H1 (cell line): Measurements from ENCODE around the gene SLC25A21. TPM values are rescaled to one million over a fixed set of nuclear protein-coding genes. Genes with fewer than 3 reads are reported as not detected.

ENCODE experiments used
- CTCF ChIA-PET: fragments of 300-600 bp; sonication (Branson Sonifier 250); formaldehyde crosslinking; loops from one replicate; lab custom pipeline; 2021; ENCODE audit not compliant: partially characterized antibody; lab: Charles Lee
- POLR2A ChIA-PET: fragments of 300-600 bp; sonication (Branson Sonifier 250); formaldehyde crosslinking; loops from one replicate; lab custom pipeline; 2021; ENCODE audit warnings: inconsistent platforms; ENCODE audit not compliant: partially characterized antibody; lab: Charles Lee
- DNase-seq, 2 experiments: peaks; one replicate each; pipeline versions ENCODE4 v3.0.0 to v3.0.0-alpha.2; 2010 to 2022; ENCODE audit warnings: low spot score in 2 of 2, low read depth in 1 of 2, mixed read lengths in 1 of 2
- FAIRE-seq: peaks from 2 replicates; lab custom pipeline; 2011; peaks lifted over from hg19 to GRCh38; lab: Jason Lieb, UNC
- H2AFZ ChIP-seq: 2 replicates; pipeline ENCODE4 v1.8.1; 2012; ENCODE audit warnings: low read length, inconsistent platforms
- H2AK5ac ChIP-seq: 2 replicates; pipeline ENCODE4 v1.6.1; 2013; ENCODE audit warnings: low read depth, low read length
- H2BK120ac ChIP-seq: replicated peaks from 2 replicates; pipeline ENCODE3; 2013; ENCODE audit warnings: low read depth, low read length, inconsistent platforms
- H2BK12ac ChIP-seq: 2 replicates; pipeline ENCODE4 v1.6.1; 2013; ENCODE audit warnings: low read depth, low read length
- H2BK15ac ChIP-seq: 2 replicates; pipeline ENCODE4 v1.6.1; 2013; ENCODE audit warnings: low read length
- H2BK20ac ChIP-seq: 2 replicates; pipeline ENCODE4 v1.6.1; 2013; ENCODE audit warnings: low read length
- H2BK5ac ChIP-seq: 2 replicates; pipeline ENCODE4 v1.6.1; 2013; ENCODE audit warnings: low read depth, low read length
- H3K14ac ChIP-seq: 2 replicates; pipeline ENCODE4 v1.6.1; 2013; ENCODE audit warnings: inconsistent platforms; ENCODE audit not compliant: insufficient read length
- H3K18ac ChIP-seq: 2 replicates; pipeline ENCODE4 v1.6.1; 2013; ENCODE audit warnings: low read length; ENCODE audit errors: extremely low read depth
- H3K23ac ChIP-seq: 2 replicates; pipeline ENCODE4 v1.6.1; 2013; ENCODE audit warnings: inconsistent platforms; ENCODE audit not compliant: insufficient read length
- H3K23me2 ChIP-seq: 2 replicates; pipeline ENCODE4 v1.6.1; 2013; ENCODE audit warnings: low read depth, low read length
- H3K27ac ChIP-seq: 2 replicates; pipeline ENCODE4 v1.6.1; 2011; ENCODE audit warnings: low read depth, low read length, inconsistent platforms
- H3K27me3 ChIP-seq, 4 experiments: replicated peaks in 1 of 4; 1 replicate in 1 of 4; 2 replicates in 3 of 4; pipeline versions ENCODE4 v1.6.1 to v1.8.1; 2011 to 2013; ENCODE audit warnings: low read length in 3 of 4, mild to moderate bottlenecking in 3 of 4, inconsistent platforms in 2 of 4, mixed read lengths in 2 of 4, moderate library complexity in 1 of 4; ENCODE audit not compliant: control insufficient read depth in 3 of 4, insufficient read depth in 3 of 4; ENCODE audit errors: extremely low read depth in 1 of 4
- H3K36me3 ChIP-seq, 4 experiments: 2 replicates each; pipeline versions ENCODE4 v1.6.1 to v1.8.1; 2011 to 2013; ENCODE audit warnings: mild to moderate bottlenecking in 4 of 4, low read length in 3 of 4, moderate library complexity in 2 of 4, control low read depth in 1 of 4, inconsistent platforms in 1 of 4; ENCODE audit not compliant: insufficient read depth in 4 of 4, control insufficient read depth in 2 of 4
- H3K4ac ChIP-seq: replicated peaks from 2 replicates; pipeline ENCODE3; 2013; ENCODE audit warnings: low read length, low read depth, mixed read lengths, inconsistent platforms; ENCODE audit not compliant: insufficient read length
- H3K4me1 ChIP-seq, 4 experiments: replicated peaks in 1 of 4; 1 replicate in 1 of 4; 2 replicates in 3 of 4; pipeline versions ENCODE4 v1.6.1 to v1.8.1; 2011 to 2013; ENCODE audit warnings: low read length in 3 of 4, inconsistent platforms in 2 of 4, mixed read lengths in 1 of 4; ENCODE audit not compliant: insufficient read depth in 4 of 4, control insufficient read depth in 3 of 4
- H3K4me2 ChIP-seq, 2 experiments: 2 replicates each; pipeline versions ENCODE4 v1.6.1 to v1.8.1; 2011 to 2013; ENCODE audit warnings: low read depth in 2 of 2, low read length in 2 of 2, control low read depth in 1 of 2, inconsistent platforms in 1 of 2, mild to moderate bottlenecking in 1 of 2; ENCODE audit not compliant: insufficient read depth in 1 of 2
- H3K4me3 ChIP-seq, 4 experiments: fragments of 200-600, 300-600 bp in 1 of 4; sonication (generic), shearing (Covaris generic), sonication (Bioruptor Twin) in 1 of 4; 2 replicates each; pipeline versions ENCODE4 v1.5.1 to v1.8.1; 2011 to 2016; ENCODE audit warnings: low read length in 4 of 4, low read depth in 3 of 4, control low read depth in 2 of 4, inconsistent platforms in 2 of 4, mild to moderate bottlenecking in 2 of 4, mixed read lengths in 1 of 4, moderate library complexity in 1 of 4; ENCODE audit not compliant: insufficient read depth in 2 of 4; ENCODE audit errors: extremely low read depth in 1 of 4
- H3K56ac ChIP-seq: replicated peaks from 2 replicates; pipeline ENCODE3; 2013; ENCODE audit warnings: low read depth, mild to moderate bottlenecking, mixed read lengths, low read length, inconsistent platforms; ENCODE audit not compliant: insufficient read length
- H3K79me1 ChIP-seq: 2 replicates; pipeline ENCODE4 v1.6.1; 2013; ENCODE audit warnings: low read depth, low read length, control low read depth
- H3K79me2 ChIP-seq, 2 experiments: 2 replicates each; pipeline versions ENCODE4 v1.6.1 to v1.8.1; 2012 to 2013; ENCODE audit warnings: low read length in 2 of 2, mild to moderate bottlenecking in 2 of 2, inconsistent platforms in 1 of 2; ENCODE audit not compliant: insufficient read depth in 2 of 2, control insufficient read depth in 1 of 2
- H3K9ac ChIP-seq, 4 experiments: replicated peaks in 1 of 4; 1 replicate in 1 of 4; 2 replicates in 3 of 4; pipeline versions ENCODE4 v1.6.1 to v1.8.1; 2011 to 2013; ENCODE audit warnings: low read depth in 3 of 4, low read length in 3 of 4, control low read depth in 2 of 4, mild to moderate bottlenecking in 2 of 4, moderate library complexity in 2 of 4, inconsistent platforms in 1 of 4; ENCODE audit errors: extremely low read depth in 1 of 4
- H3K9me3 ChIP-seq, 2 experiments: 2 replicates each; pipeline versions ENCODE4 v1.6.1 to v1.8.1; 2012 to 2013; ENCODE audit warnings: mild to moderate bottlenecking in 2 of 2, moderate library complexity in 2 of 2, control low read depth in 1 of 2, inconsistent platforms in 1 of 2, low read depth in 1 of 2, low read length in 1 of 2, mixed read lengths in 1 of 2; ENCODE audit not compliant: insufficient read depth in 2 of 2
- H4K20me1 ChIP-seq, 2 experiments: replicated peaks in 1 of 2; 2 replicates each; pipeline versions ENCODE3 to v1.8.1; 2011 to 2013; ENCODE audit warnings: inconsistent platforms in 2 of 2, low read length in 2 of 2, mild to moderate bottlenecking in 1 of 2; ENCODE audit not compliant: insufficient read depth in 2 of 2, control insufficient read depth in 1 of 2
- H4K5ac ChIP-seq: 2 replicates; pipeline ENCODE4 v1.6.1; 2013; ENCODE audit warnings: low read length, low read depth, mixed read lengths, inconsistent platforms; ENCODE audit not compliant: insufficient read length
- H4K8ac ChIP-seq: 2 replicates; pipeline ENCODE4 v1.8.0; 2013; ENCODE audit warnings: mild to moderate bottlenecking, moderate library complexity, low read length, inconsistent platforms; ENCODE audit not compliant: insufficient read depth; ENCODE audit errors: extremely low read depth
- H4K91ac ChIP-seq: replicated peaks from 2 replicates; pipeline ENCODE3; 2013; ENCODE audit warnings: low read length, mixed read lengths, inconsistent platforms; ENCODE audit not compliant: insufficient read length
- CBX5 ChIP-seq: fragments of 300-800, 300-1000 bp; sonication (generic); IDR thresholded peaks from 2 replicates; pipeline ENCODE4 v1.7.1; 2016; ENCODE audit warnings: antibody characterized with exemption, low read length, low read depth
- JUN ChIP-seq: IDR thresholded peaks from 2 replicates; pipeline ENCODE4 v1.6.1; 2011; ENCODE audit warnings: low read depth, mild to moderate bottlenecking, improper control_type of control experiment, low read length
- KDM1A ChIP-seq: fragments of 200-600, 300-600 bp; sonication (generic); IDR thresholded peaks from 2 replicates; pipeline ENCODE4 v1.7.1; 2016; ENCODE audit warnings: mild to moderate bottlenecking, low read length, borderline replicate concordance
- SIRT6 ChIP-seq: IDR thresholded peaks from one replicate; pipeline ENCODE4 v1.7.1; 2012; ENCODE audit warnings: low read length, inconsistent platforms
- WGBS, 2 experiments: shearing (Covaris generic) in 1 of 2; methylation state at CpG; one replicate each; pipeline versions ENCODE4 v1.1.6 to v1.1.7; 2013 to 2015; ENCODE audit warnings: low lambda C conversion rate in 2 of 2, mixed read lengths in 2 of 2, inconsistent platforms in 1 of 2, low coverage in 1 of 2, missing lambda C conversion rate in 1 of 2; ENCODE audit not compliant: insufficient replicate concordance in 2 of 2, insufficient coverage in 1 of 2, insufficient read length in 1 of 2; ENCODE audit errors: extremely low coverage in 1 of 2, missing lambda C conversion rate in 1 of 2; 5-methylcytosine and 5-hydroxymethylcytosine counted together
- polyA plus RNA-seq, 7 experiments: library from polyadenylated mRNA; depleted of rRNA in 3 of 7; stranded (reverse) in 5 of 7; unstranded in 2 of 7; fragments of >200 nt in 5 of 7; fragments of 200-250 nt in 2 of 7; gene quantifications; 1 replicate in 5 of 7; 2 replicates in 1 of 7; 4 replicates in 1 of 7; pipeline versions ENCODE4 v1.2.1 to v1.2.3, GENCODE V29; 2011 to 2013; ENCODE audit warnings: missing spikeins in 2 of 7, mixed read lengths in 2 of 7
- total RNA-seq: library from RNA; stranded (reverse); fragmentation: NEBNext Ultra II Directional; extraction: Animal tissue kit (Norgen Biotek cat#: 25700); gene quantifications from 2 replicates; pipeline ENCODE4 v1.2.1, GENCODE V29; 2021

The SLC25A21 gene
- total and polyA plus RNA-seq, 2 of the 8 experiments (the other 6 are each of a cell fraction or from before 2014, with no cell fraction given) = 6.9 to 15.7 TPM

DNA sequence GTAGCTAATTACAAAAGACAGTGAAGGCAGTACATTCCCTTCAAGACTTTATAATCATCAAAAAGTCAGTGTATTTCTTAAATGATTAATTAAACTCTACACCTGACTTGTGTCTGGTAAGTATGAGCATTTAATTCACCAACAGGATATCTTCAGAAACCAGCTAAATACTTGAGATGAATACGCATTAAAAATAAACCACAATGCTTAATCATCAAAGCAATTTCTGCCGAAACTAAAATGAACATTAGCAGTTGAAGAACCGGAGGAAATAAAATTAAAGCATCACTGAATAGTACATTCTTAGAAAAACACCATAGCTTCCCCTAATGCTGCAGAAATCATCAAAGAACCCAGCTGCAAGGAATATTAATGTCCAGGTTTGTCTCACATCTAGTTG, 32.7 kb downstream of the SLC25A21 start:
- H3K36me3 ChIP-seq = no peaks in the 10 kb centered on the region
- no peak overlapping the region for H2BK120ac ChIP-seq
- H2BK20ac ChIP-seq = no peak overlapping the region
- no peak overlapping the region for H4K91ac ChIP-seq
- no peak for FAIRE-seq
- no peak overlapping the region for H2BK5ac ChIP-seq
- H3K4me3 ChIP-seq = no peak overlapping the region
- H3K27ac ChIP-seq = no peak overlapping the region
- H2AFZ ChIP-seq = no peak overlapping the region
- H2AK5ac ChIP-seq = no peak overlapping the region
- no peak overlapping the region for H4K5ac ChIP-seq
- DNase-seq = no peak
- no peak overlapping the region for H3K23ac ChIP-seq
- H3K9me3 ChIP-seq = no peaks in the 10 kb centered on the region
- H3K23me2 ChIP-seq = no peaks in the 10 kb centered on the region
- no peak overlapping the region for H3K4ac ChIP-seq
- H3K79me2 ChIP-seq = no peaks in the 10 kb centered on the region
- H3K9ac ChIP-seq = no peak overlapping the region
- no peak overlapping the region for H2BK12ac ChIP-seq
- no peak overlapping the region for H3K14ac ChIP-seq
- no peak overlapping the region for H3K4me2 ChIP-seq
- ChIA-PET CTCF (interaction anchor here (1.1 to 4.0 kb wide), 3 partner anchors 10 to 447 kb away, joined by 4 to 30 read pairs (median 11); no protein-coding TSS in a partner anchor), POLR2A (interaction anchor here (1.6 kb wide), 1 partner anchor 29 kb away, joined by 5 read pairs; no protein-coding TSS in a partner anchor)
- no peak overlapping the region for H4K8ac ChIP-seq
- WGBS, 2 experiments = 97% methylated on average over 3 of the region's 3 CpGs; no CpG with 5 or more reads in 1 of the 2 experiments
- H4K20me1 ChIP-seq = no peaks in the 10 kb centered on the region
- H3K79me1 ChIP-seq = no peaks in the 10 kb centered on the region
- H3K56ac ChIP-seq = no peak overlapping the region
- no peak overlapping the region for H2BK15ac ChIP-seq
- no peak overlapping the region for H3K18ac ChIP-seq
- no peaks in the 10 kb centered on the region for H3K4me1 ChIP-seq
- no peaks in the 10 kb centered on the region for H3K27me3 ChIP-seq
- TF ChIP-seq KDM1A = no peak
- TF ChIP-seq JUN = no peak
- no peak for TF ChIP-seq SIRT6
- TF ChIP-seq CBX5 = no peak
